Ramos (cell line): ENCODE measurements around the gene CRACR2B.

Experiments used
- in situ Hi-C: fragments of 300-500 bp; cut with MboI; formaldehyde crosslinking; loops from one replicate; pipeline ENCODE4 v1.14.3; 2022; ENCODE audit warnings: low sequenced_read_pairs; ENCODE audit not compliant: unreplicated experiment

CRACR2B gene

GRCh38 chr11:834371-835316 lies 6.9 kb downstream of the CRACR2B start:
- in situ Hi-C loops, result no loop called here

GRCh38 chr11:836274-836673 lies 8.6 kb downstream of the CRACR2B start:
- in situ Hi-C loops, result no loop called here

GRCh38 chr11:836700-837099 lies 9.0 kb downstream of the CRACR2B start:
- in situ Hi-C loops, result no loop called here

- in situ Hi-C loops, result no loop called here
These were observed 9.7 kb downstream of the CRACR2B start for GRCh38 chr11:837189-837989.

GRCh38 chr11:837990-838307 lies 10.2 kb downstream of the CRACR2B start:
- in situ Hi-C loops, result no loop called here

GRCh38 chr11:838441-839279 lies 10.9 kb downstream of the CRACR2B start:
- in situ Hi-C loops, result no loop called here

GRCh38 chr11:839280-839623 lies 11.5 kb downstream of the CRACR2B start:
- in situ Hi-C loops, result no loop called here

- in situ Hi-C loops, result no loop called here
These were observed 12.3 kb downstream of the CRACR2B start for GRCh38 chr11:839875-840617.

- in situ Hi-C loops, result no loop called here
These were observed 14.3 kb downstream of the CRACR2B start for GRCh38 chr11:841981-842369.

GRCh38 chr11:842370-843002 lies 14.8 kb downstream of the CRACR2B start, which contains the start of the genes POLR2L and TSPAN4:
Gene POLR2L, minus strand, starts transcription at chr11:842529. Its CDS starts 21 bp downstream, at chr11:842508.
Gene TSPAN4, plus strand, starts transcription at chr11:842852. Its CDS starts 7,453 bp downstream, at chr11:850305.
- in situ Hi-C loops, result no loop called here

- in situ Hi-C loops, result no loop called here
These were observed 15.5 kb downstream of the CRACR2B start for GRCh38 chr11:843086-843734.

GRCh38 chr11:843818-844692 lies 16.3 kb downstream of the CRACR2B start:
- in situ Hi-C loops, result no loop called here

GRCh38 chr11:844693-845644 lies 17.2 kb downstream of the CRACR2B start:
- in situ Hi-C loops, result no loop called here

GRCh38 chr11:845872-846495 lies 18.3 kb downstream of the CRACR2B start:
- in situ Hi-C loops, result no loop called here

GRCh38 chr11:846496-847098 lies 18.9 kb downstream of the CRACR2B start:
- in situ Hi-C loops, result no loop called here

- in situ Hi-C loops, result no loop called here
These were observed 20.2 kb downstream of the CRACR2B start for GRCh38 chr11:847876-848275.
